ENCODE measurements around the gene PBRM1.

PBRM1 gene

GRCh38 chr3:52670621-52671521 lies 14.8 kb downstream of the PBRM1 start:
- peak; percentile 76 for DNase-seq

- no peak for DNase-seq
These were observed 22.6 kb downstream of the PBRM1 start for GRCh38 chr3:52663098-52663497.

GRCh38 chr3:52660046-52660445 lies 25.7 kb downstream of the PBRM1 start:
- DNase-seq, result no peak

- DNase-seq, result no peak
These were observed 29.8 kb downstream of the PBRM1 start for GRCh38 chr3:52655895-52656294.

- no peak for DNase-seq
These were observed 34.1 kb downstream of the PBRM1 start for GRCh38 chr3:52651592-52651991.

- no peak for DNase-seq
These were observed 35.3 kb downstream of the PBRM1 start for GRCh38 chr3:52650439-52650838.

GRCh38 chr3:52649461-52650210 lies 36.1 kb downstream of the PBRM1 start:
- no peak for DNase-seq

- DNase-seq, result no peak
These were observed 40.2 kb downstream of the PBRM1 start for GRCh38 chr3:52645549-52645948.

- DNase-seq, result no peak
These were observed 49.0 kb downstream of the PBRM1 start for GRCh38 chr3:52636673-52637072.

GRCh38 chr3:52633786-52634185 lies 51.9 kb downstream of the PBRM1 start:
- no peak for DNase-seq

GRCh38 chr3:52625041-52625440 lies 60.7 kb downstream of the PBRM1 start:
- DNase-seq, result no peak

GRCh38 chr3:52623234-52623792 lies 62.4 kb downstream of the PBRM1 start:
- no peak for DNase-seq

- DNase-seq, result no peak
These were observed 65.1 kb downstream of the PBRM1 start for GRCh38 chr3:52620580-52620979.

GRCh38 chr3:52615166-52615565 lies 70.5 kb downstream of the PBRM1 start:
- no peak for DNase-seq

- DNase-seq, result no peak
These were observed 71.0 kb downstream of the PBRM1 start for GRCh38 chr3:52614689-52615088.

- DNase-seq, result no peak
These were observed 76.3 kb downstream of the PBRM1 start for GRCh38 chr3:52609316-52609815.

- no peak for DNase-seq
These were observed 77.4 kb downstream of the PBRM1 start for GRCh38 chr3:52608337-52608736.

GRCh38 chr3:52606373-52607085 lies 79.2 kb downstream of the PBRM1 start:
- DNase-seq, result no peak

- no peak for DNase-seq
These were observed 85.5 kb downstream of the PBRM1 start for GRCh38 chr3:52600258-52600657.

- DNase-seq, result no peak
These were observed 89.0 kb downstream of the PBRM1 start for GRCh38 chr3:52596658-52597265.

- no peak for DNase-seq
These were observed 92.6 kb downstream of the PBRM1 start for GRCh38 chr3:52593103-52593502.
